ENCODE data around the gene TMEM170A. TPM values are rescaled to one million over a fixed set of nuclear protein-coding genes. Genes with fewer than 3 reads are reported as not detected.
A peak's percentile ranks its signal among the peaks of the same experiment; 100 is the strongest.

Gene TMEM170A
- total and polyA plus RNA-seq, 2 of the 13 experiments (the other 11 are each of a cell fraction or from before 2014, with no cell fraction given), result 35.7 to 39.7 TPM

DNA sequence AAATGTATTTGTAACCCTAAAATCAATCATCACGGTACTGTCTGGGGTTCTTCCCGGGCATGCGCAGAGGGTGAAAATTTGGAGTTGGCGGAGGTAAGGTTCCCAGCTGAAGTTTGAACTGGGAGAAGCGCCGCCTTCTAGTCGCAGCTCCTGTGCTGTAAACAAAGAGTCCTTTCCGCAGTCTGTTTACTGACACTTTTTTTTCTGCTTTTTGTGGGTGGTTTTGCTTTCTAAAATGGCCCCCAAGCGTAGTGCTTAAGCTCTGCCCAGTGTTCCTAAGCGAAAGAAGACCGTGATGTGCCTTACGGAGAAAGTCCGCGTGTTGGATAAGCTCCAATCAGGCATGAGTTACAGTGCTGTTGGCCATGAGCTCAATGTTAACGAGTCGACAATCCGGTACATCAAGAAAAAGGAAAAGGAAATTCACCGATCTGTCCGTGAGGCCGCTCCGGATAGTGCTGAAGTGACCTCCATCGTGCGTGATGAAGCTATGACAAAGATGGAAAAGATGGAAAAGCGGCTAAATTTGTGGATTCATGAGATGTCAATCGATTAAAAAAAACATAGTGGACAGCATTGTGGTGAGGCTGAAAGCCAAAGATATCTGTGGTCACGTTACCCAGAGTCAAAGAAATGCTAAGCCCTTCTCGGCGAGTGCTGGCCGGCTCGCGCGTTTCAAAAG is 30.6 kb downstream of the TMEM170A start (continued):
- TF ChIP-seq, protein P1, sequence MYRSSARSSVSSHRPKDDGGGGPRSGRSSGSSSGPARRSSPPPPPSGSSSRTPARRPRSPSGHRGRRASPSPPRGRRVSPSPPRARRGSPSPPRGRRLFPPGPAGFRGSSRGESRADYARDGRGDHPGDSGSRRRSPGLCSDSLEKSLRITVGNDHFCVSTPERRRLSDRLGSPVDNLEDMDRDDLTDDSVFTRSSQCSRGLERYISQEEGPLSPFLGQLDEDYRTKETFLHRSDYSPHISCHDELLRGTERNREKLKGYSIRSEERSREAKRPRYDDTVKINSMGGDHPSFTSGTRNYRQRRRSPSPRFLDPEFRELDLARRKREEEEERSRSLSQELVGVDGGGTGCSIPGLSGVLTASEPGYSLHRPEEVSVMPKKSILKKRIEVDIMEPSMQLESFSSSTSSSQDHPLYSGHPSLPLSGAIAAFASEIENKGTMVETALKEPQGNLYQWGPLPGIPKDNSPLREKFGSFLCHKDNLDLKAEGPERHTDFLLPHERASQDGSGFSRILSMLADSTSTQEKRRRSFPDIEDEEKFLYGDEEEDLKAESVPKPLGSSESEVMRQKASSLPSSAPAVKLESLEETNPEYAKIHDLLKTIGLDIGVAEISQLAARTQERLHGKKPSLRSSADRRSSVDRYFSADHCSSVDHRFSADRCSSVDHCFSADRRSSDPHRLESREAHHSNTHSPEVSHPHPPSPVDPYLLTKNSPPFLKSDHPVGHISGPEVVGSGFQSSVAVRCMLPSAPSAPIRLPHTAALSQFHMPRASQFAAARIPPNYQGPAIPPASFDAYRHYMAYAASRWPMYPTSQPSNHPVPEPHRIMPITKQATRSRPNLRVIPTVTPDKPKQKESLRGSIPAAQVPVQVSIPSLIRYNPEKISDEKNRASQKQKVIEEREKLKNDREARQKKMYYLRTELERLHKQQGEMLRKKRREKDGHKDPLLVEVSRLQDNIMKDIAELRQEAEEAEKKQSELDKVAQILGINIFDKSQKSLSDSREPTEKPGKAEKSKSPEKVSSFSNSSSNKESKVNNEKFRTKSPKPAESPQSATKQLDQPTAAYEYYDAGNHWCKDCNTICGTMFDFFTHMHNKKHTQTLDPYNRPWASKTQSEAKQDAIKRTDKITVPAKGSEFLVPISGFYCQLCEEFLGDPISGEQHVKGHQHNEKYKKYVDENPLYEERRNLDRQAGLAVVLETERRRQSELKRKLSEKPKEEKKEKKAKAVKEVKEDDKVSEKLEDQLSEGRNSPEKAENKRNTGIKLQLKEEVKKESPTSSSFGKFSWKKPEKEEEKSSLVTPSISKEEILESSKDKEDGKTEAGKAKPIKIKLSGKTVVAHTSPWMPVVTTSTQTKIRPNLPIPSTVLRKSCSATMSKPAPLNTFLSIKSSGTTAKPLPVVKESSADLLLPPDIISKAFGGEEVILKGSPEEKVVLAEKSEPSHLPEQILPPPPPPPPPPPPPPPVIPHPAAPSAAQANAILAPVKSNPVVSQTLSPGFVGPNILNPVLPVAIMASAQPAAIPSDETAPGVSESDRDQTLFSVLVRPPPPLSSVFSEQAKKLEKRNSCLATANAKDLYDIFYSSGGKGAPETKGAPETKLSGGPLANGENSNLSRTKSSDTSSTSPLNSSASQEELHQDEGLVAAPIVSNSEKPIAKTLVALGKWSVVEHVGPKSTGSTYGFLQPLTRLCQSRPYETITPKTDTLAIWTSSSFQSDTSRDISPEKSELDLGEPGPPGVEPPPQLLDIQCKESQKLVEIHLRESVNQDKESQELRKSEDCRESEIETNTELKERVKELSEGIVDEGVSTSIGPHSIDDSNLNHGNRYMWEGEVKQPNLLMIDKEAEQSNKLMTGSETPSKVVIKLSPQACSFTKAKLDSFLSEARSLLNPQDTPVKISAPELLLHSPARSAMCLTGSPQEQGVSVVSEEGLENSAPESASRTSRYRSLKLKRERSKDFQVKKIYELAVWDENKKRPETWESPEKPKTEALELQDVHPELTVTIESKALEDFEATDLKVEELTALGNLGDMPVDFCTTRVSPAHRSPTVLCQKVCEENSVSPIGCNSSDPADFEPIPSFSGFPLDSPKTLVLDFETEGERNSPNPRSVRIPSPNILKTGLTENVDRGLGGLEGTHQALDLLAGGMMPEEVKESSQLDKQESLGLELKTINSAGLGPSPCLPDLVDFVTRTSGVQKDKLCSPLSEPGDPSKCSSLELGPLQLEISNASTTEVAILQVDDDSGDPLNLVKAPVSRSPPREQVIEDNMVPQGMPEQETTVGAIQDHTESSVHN (CRISPR knock-in tag; IDR thresholded peaks at IDR 0.05), result peak; percentile 90; the same call in 1 of the 2 replicates
- TF ChIP-seq ATF7 (IDR thresholded peaks at IDR 0.05), result no peak
- peak; percentile 73; the same call in 1 of the 2 replicates for TF ChIP-seq ATF7 (CRISPR knock-in tag; IDR thresholded peaks at IDR 0.05)
- TF ChIP-seq ZNF557 (CRISPR knock-in tag; IDR thresholded peaks at IDR 0.05), result peak; percentile 87
- TF ChIP-seq SRSF1 (optimal IDR thresholded peaks at IDR 0.05; ENCODE audit: low read depth, low read length), result no peak
- TF ChIP-seq, protein P2, sequence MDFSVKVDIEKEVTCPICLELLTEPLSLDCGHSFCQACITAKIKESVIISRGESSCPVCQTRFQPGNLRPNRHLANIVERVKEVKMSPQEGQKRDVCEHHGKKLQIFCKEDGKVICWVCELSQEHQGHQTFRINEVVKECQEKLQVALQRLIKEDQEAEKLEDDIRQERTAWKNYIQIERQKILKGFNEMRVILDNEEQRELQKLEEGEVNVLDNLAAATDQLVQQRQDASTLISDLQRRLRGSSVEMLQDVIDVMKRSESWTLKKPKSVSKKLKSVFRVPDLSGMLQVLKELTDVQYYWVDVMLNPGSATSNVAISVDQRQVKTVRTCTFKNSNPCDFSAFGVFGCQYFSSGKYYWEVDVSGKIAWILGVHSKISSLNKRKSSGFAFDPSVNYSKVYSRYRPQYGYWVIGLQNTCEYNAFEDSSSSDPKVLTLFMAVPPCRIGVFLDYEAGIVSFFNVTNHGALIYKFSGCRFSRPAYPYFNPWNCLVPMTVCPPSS (IDR thresholded peaks at IDR 0.05), result no peak
- TF ChIP-seq NFKB2 (CRISPR knock-in tag; IDR thresholded peaks at IDR 0.05; ENCODE audit: borderline replicate concordance), result no peak; the same call in 1 of the 2 replicates
- no peak; the same call in 1 of the 2 replicates for TF ChIP-seq ZMYM4 (CRISPR knock-in tag; IDR thresholded peaks at IDR 0.05)
- TF ChIP-seq ZNF205 (CRISPR knock-in tag; IDR thresholded peaks at IDR 0.05), result no peak
- 0 out of 2 replicates have a peak, but pooled peaks have one; percentile 29 for TF ChIP-seq FOXK2 (IDR thresholded peaks at IDR 0.05)
- TF ChIP-seq NR2F6 (IDR thresholded peaks at IDR 0.05), result no peak
- peak; percentile 44; the same call in 1 of the 2 replicates for TF ChIP-seq NR2F6 (CRISPR knock-in tag; IDR thresholded peaks at IDR 0.05)
- TF ChIP-seq REPIN1 (CRISPR knock-in tag; IDR thresholded peaks at IDR 0.05; ENCODE audit: borderline replicate concordance, low read depth), result peak; percentile 27; the same call in 1 of the 2 replicates
- peak; percentile 42; the same call in 1 of the 2 replicates for TF ChIP-seq ONECUT2 (CRISPR knock-in tag; IDR thresholded peaks at IDR 0.05)
- TF ChIP-seq HNRNPK (IDR thresholded peaks at IDR 0.05; ENCODE audit: low read depth, low read length, poor library complexity, severe bottlenecking), result no peak
- no peak for TF ChIP-seq HNF4G (IDR thresholded peaks at IDR 0.05; ENCODE audit: borderline replicate concordance, low read depth, low read length)
- TF ChIP-seq HNF4G (CRISPR knock-in tag; IDR thresholded peaks at IDR 0.05; ENCODE audit: borderline replicate concordance, low read depth), result no peak
- 0 out of 2 replicates have a peak, but pooled peaks have one; percentile 44 for TF ChIP-seq SIN3A (IDR thresholded peaks at IDR 0.05; ENCODE audit: borderline replicate concordance, low read depth, low read length)
- no peak for TF ChIP-seq HIVEP1 (CRISPR knock-in tag; IDR thresholded peaks at IDR 0.05)
- no peak for TF ChIP-seq SMC3 (IDR thresholded peaks at IDR 0.05; ENCODE audit: low read length)
- TF ChIP-seq POLR2AphosphoS5 (IDR thresholded peaks at IDR 0.05; ENCODE audit: low read depth, low read length), result no peak; the same call in 1 of the 2 replicates
- no peak for TF ChIP-seq MAFF (IDR thresholded peaks at IDR 0.05; ENCODE audit: low read depth, low read length)
- TF ChIP-seq ZNF484 (CRISPR knock-in tag; IDR thresholded peaks at IDR 0.05; ENCODE audit: borderline replicate concordance, low read depth), result no peak
